Neural progenitor cell (in vitro differentiated cells): ENCODE results near the gene ANKRD42. TPM values are rescaled to one million over a fixed set of nuclear protein-coding genes. Genes with fewer than 3 reads are reported as not detected.

Experiments used
- DNase-seq: peaks from one replicate; pipeline ENCODE4 v3.0.0-alpha.2; 2016; ENCODE audit warnings: low spot score
- H2AFZ ChIP-seq: fragments of 200-600 bp; sonication (generic); replicated peaks from 2 replicates; pipeline ENCODE4 v1.6.1; 2016; ENCODE audit warnings: antibody characterized with exemption
- H3F3A ChIP-seq: fragments of 200-600 bp; sonication (generic); 2 replicates; pipeline ENCODE4 v1.6.1; 2016; ENCODE audit warnings: antibody characterized with exemption, low read depth
- H3K27ac ChIP-seq: fragments of 200-600 bp; sonication (generic); 2 replicates; pipeline ENCODE4 v1.5.1; 2016; ENCODE audit warnings: mild to moderate bottlenecking
- H3K27me3 ChIP-seq: fragments of 200-600 bp; sonication (generic); 2 replicates; pipeline ENCODE4 v1.6.1; 2016; ENCODE audit warnings: mild to moderate bottlenecking, moderate library complexity
- H3K36me3 ChIP-seq: fragments of 200-600 bp; sonication (generic); 2 replicates; pipeline ENCODE4 v1.5.1; 2016
- H3K4me1 ChIP-seq: fragments of 200-600 bp; sonication (generic); 2 replicates; pipeline ENCODE4 v1.6.1; 2016; ENCODE audit warnings: mixed run types
- H3K4me2 ChIP-seq: fragments of 200-600 bp; sonication (generic); 2 replicates; pipeline ENCODE4 v1.6.1; 2016
- H3K4me3 ChIP-seq: fragments of 200-600 bp; sonication (generic); 2 replicates; pipeline ENCODE4 v1.5.1; 2016
- H3K79me2 ChIP-seq: fragments of 200-600 bp; sonication (generic); 2 replicates; pipeline ENCODE4 v1.6.1; 2016; ENCODE audit warnings: low read depth
- H3K9ac ChIP-seq: fragments of 200-600 bp; sonication (generic); 2 replicates; pipeline ENCODE4 v1.6.1; 2016
- H3K9me3 ChIP-seq: fragments of 200-600 bp; sonication (generic); 2 replicates; pipeline ENCODE4 v1.5.1; 2016; ENCODE audit warnings: low read depth
- H4K20me1 ChIP-seq: fragments of 200-600 bp; sonication (generic); 2 replicates; pipeline ENCODE4 v1.6.1; 2016; ENCODE audit warnings: low read depth
- H3K27ac Mint-ChIP-seq: 3 replicates; pipeline ENCODE4 v1.8.0; 2021; ENCODE audit warnings: mixed read lengths
- H3K27me3 Mint-ChIP-seq: 2 replicates; pipeline ENCODE4 v1.8.0; 2022; ENCODE audit warnings: low read depth, mild to moderate bottlenecking, inconsistent platforms, moderate library complexity, mixed read lengths; ENCODE audit not compliant: insufficient read depth
- H3K36me3 Mint-ChIP-seq: 3 replicates; pipeline ENCODE4 v1.8.0; 2021; ENCODE audit warnings: mixed read lengths
- H3K4me1 Mint-ChIP-seq: 3 replicates; pipeline ENCODE4 v1.8.0; 2021; ENCODE audit warnings: mixed read lengths
- H3K4me3 Mint-ChIP-seq: 3 replicates; pipeline ENCODE4 v1.8.0; 2021; ENCODE audit warnings: mild to moderate bottlenecking, moderate library complexity, mixed read lengths
- H3K9me3 Mint-ChIP-seq: 3 replicates; pipeline ENCODE4 v1.8.0; 2020; ENCODE audit warnings: mixed read lengths
- EZH2 ChIP-seq: fragments of 200-600 bp; sonication (generic); IDR thresholded peaks from 2 replicates; pipeline ENCODE4 v1.6.1; 2017; ENCODE audit warnings: antibody characterized with exemption, mild to moderate bottlenecking, moderate library complexity
- EZH2phosphoT487 ChIP-seq: fragments of 200-600 bp; sonication (generic); IDR thresholded peaks from 2 replicates; pipeline ENCODE4 v1.6.1; 2017; ENCODE audit warnings: antibody characterized with exemption
- total RNA-seq: library from RNA; depleted of rRNA; stranded (reverse); fragments of >200 nt; gene quantifications from 2 replicates; pipeline ENCODE4 v1.2.3, GENCODE V29; 2015; ENCODE audit warnings: low replicate concordance
- TF ChIP-seq, protein P1 (sequence below): fragments of 200-600 bp; sonication (generic); IDR thresholded peaks from 2 replicates; pipeline ENCODE4 v1.5.1; 2017; ENCODE audit warnings: antibody characterized with exemption, mild to moderate bottlenecking

Gene ANKRD42
- total RNA-seq, result 3.3 and 4.4 TPM in 2 replicates

DNA sequence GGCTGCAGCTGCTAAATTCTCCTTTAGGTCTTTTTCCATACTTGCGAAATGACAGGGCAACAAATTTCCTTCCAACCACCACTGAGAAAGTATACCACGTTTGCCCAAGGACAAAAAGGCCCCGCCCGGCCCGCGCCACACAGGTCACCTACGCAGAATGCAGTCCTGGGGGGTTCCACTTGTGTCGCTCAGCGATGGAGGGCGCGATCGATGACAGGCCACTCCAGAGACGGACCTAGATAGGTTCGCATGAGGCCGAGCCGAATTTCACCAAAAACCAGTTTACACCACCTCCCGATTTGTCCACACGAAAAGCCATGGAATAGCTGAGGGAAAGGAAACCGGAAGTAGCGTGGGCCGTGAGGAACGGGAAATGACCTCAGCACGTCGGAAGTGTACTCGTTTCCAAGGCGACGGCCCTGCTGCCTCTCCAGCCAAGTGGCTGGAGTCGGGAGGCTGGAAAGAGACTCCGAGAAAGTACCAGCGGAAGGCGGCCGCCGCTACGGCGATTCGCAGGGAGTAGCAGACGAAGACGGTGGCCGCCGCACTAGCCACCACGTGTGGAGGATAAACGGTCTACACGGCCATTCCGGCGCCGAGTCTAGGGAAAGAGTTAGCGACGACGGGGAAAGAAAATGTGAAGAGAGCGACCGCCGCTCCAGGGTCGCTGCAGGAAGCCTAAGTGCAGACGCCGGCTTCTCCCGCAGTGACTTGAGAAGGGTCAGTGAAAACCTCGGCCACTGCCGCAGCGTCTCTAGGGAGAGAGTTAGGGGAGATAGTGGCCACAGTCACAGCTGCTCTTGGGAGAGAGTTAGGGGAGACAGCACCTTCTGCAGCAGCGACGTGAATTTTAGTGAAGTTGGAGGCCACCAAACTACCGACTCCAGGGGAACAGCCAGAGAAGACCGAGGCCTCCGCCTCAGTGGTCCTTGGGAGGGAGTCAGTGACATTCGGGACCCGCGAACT, at the start of gene ANKRD42:
Gene ANKRD42 (plus strand): TSS at position 398 of the 966 bp plus-strand sequence. CDS start 959 bp downstream, outside the sequence.
- Histone ChIP-seq H3K27me3 (peaks cover 15% of the 10 kb centered on the region), H4K20me1 (no peaks in the 10 kb centered on the region), H2AFZ (peak within 1 kb of the TSS; percentile 84), H3K79me2 (peaks cover 23% of the 10 kb centered on the region), H3F3A (peaks cover 21% of the 10 kb centered on the region), H3K36me3 (no peaks in the 10 kb centered on the region), H3K27ac (no peak within 1 kb of the TSS), H3K4me3 (peak within 1 kb of the TSS; percentile 71), H3K4me1 (peaks cover 9% of the 10 kb centered on the region), H3K9me3 (no peaks in the 10 kb centered on the region), H3K9ac (peak within 1 kb of the TSS; percentile 78), H3K4me2 (peak within 1 kb of the TSS; percentile 91)
- Mint-ChIP-seq H3K36me3 (peaks cover 12% of the 10 kb centered on the region), H3K9me3 (no peaks in the 10 kb centered on the region), H3K27me3 (peaks cover 2% of the 10 kb centered on the region), H3K27ac (peak within 1 kb of the TSS; percentile 98), H3K4me3 (peak within 1 kb of the TSS; percentile 99), H3K4me1 (peaks cover 24% of the 10 kb centered on the region)
- TF ChIP-seq, protein P1, sequence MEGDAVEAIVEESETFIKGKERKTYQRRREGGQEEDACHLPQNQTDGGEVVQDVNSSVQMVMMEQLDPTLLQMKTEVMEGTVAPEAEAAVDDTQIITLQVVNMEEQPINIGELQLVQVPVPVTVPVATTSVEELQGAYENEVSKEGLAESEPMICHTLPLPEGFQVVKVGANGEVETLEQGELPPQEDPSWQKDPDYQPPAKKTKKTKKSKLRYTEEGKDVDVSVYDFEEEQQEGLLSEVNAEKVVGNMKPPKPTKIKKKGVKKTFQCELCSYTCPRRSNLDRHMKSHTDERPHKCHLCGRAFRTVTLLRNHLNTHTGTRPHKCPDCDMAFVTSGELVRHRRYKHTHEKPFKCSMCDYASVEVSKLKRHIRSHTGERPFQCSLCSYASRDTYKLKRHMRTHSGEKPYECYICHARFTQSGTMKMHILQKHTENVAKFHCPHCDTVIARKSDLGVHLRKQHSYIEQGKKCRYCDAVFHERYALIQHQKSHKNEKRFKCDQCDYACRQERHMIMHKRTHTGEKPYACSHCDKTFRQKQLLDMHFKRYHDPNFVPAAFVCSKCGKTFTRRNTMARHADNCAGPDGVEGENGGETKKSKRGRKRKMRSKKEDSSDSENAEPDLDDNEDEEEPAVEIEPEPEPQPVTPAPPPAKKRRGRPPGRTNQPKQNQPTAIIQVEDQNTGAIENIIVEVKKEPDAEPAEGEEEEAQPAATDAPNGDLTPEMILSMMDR, result no peak
- TF ChIP-seq EZH2, result no peak
- no peak for TF ChIP-seq EZH2phosphoT487
- DNase-seq, result peak; percentile 97

DNA sequence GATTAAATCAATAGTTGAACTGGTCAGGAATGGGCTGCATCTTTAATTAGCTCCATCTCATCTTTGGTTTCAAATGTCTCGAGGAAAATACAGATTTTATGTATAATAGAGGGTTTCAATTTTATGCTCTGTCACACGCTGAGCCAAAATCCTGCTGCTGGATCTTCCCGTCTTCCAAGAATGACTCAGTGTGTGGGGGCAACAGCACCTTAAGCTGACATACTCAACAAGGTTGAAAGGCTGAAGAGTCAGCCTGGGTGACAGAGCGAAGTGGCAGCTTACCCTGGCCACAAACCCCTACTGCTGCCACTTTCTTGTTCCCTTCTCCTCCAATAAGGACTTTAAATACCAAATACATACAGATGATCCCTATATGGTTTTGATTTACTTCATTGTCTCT, 45.6 kb upstream of the ANKRD42 start:
- Mint-ChIP-seq H3K27me3 (no peaks in the 10 kb centered on the region), H3K27ac (no peak overlapping the region), H3K9me3 (no peaks in the 10 kb centered on the region), H3K36me3 (no peaks in the 10 kb centered on the region), H3K4me1 (no peaks in the 10 kb centered on the region), H3K4me3 (no peak overlapping the region)
- no peaks in the 10 kb centered on the region for H3K9me3 ChIP-seq
- DNase-seq, result no peak
- no peak overlapping the region for H3K9ac ChIP-seq
- no peaks in the 10 kb centered on the region for H3K27me3 ChIP-seq
- no peaks in the 10 kb centered on the region for H3K36me3 ChIP-seq
- H3K27ac ChIP-seq, result no peak overlapping the region
- no peak for TF ChIP-seq EZH2phosphoT487
- TF ChIP-seq, protein P1, result no peak
- no peak for TF ChIP-seq EZH2
- H3K79me2 ChIP-seq, result no peaks in the 10 kb centered on the region
- H3K4me1 ChIP-seq, result no peaks in the 10 kb centered on the region
- H3K4me2 ChIP-seq, result no peak overlapping the region
- H2AFZ ChIP-seq, result no peak overlapping the region
- H3K4me3 ChIP-seq, result no peak overlapping the region
- no peaks in the 10 kb centered on the region for H3F3A ChIP-seq
- H4K20me1 ChIP-seq, result no peaks in the 10 kb centered on the region

DNA sequence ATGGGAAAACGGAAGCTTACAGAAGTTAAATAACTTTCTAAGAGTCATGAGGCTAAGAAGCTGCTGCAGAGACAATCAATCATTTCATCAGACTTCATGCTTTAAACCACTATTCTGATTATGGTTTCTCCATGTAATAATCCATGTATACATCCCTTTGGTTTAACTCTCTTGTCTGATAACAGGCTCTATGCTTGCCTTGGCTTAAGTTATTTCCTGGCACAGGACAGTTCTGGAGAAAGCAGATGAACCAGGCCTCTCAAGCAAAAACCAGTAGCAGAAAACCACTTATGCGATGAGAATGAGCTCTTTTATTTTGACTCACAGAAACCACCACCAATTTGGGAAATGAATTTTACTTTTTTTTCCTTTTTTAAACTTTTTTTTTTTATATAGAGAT, 43.1 kb upstream of the ANKRD42 start:
- Histone ChIP-seq H3K4me2 (no peak overlapping the region), H3K9me3 (no peaks in the 10 kb centered on the region), H2AFZ (no peak overlapping the region), H3K27me3 (no peaks in the 10 kb centered on the region), H3F3A (peaks cover 4% of the 10 kb centered on the region), H3K79me2 (no peaks in the 10 kb centered on the region), H3K4me3 (no peak overlapping the region), H3K36me3 (no peaks in the 10 kb centered on the region), H3K9ac (no peak overlapping the region), H3K27ac (no peak overlapping the region), H3K4me1 (no peaks in the 10 kb centered on the region), H4K20me1 (no peaks in the 10 kb centered on the region)
- Mint-ChIP-seq H3K9me3 (no peaks in the 10 kb centered on the region), H3K27me3 (no peaks in the 10 kb centered on the region), H3K4me1 (peaks cover 3% of the 10 kb centered on the region), H3K36me3 (no peaks in the 10 kb centered on the region), H3K4me3 (no peak overlapping the region), H3K27ac (no peak overlapping the region)
- TF ChIP-seq, protein P1, result no peak
- TF ChIP-seq EZH2 (no peak), EZH2phosphoT487 (no peak)
- no peak for DNase-seq
